ENCODE measurements around the gene CHSY1. TPM values are rescaled to one million over a fixed set of nuclear protein-coding genes. Genes with fewer than 3 reads are reported as not detected.

Gene CHSY1
- total and polyA plus RNA-seq, 10 donors, result 6.8 to 99.5 (median 52.8) TPM

DNA sequence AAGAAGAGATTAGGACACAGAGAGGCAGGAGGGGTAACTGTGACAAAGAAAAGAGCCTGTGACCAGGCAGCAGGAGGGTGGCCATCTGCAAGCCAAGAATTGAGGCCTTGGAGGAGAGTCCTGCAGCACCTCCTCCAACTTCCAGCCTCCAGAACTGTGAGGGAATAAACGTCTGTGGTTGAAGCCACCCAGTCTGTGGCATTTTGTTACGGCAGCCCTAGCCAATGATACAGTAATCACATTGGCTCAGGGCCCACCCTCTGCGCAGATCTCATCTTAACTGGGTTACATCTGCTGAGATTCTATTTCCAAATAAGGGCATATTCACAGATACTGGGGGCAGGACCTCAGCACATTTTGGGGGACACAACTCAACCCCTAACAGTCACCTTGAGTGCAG, 14.2 kb upstream of the CHSY1 start:
- H3K27me3 ChIP-seq (replicated peaks in 1 of 7), result no peaks in the 10 kb centered on the region
- no peak for DNase-seq
- WGBS, 5 donors, result 56 to 84% (median 69%) methylated on average over 3 of the region's 3 CpGs
- H3K4me1 ChIP-seq, result peaks cover 8 to 36% (median 18%) of the 10 kb centered on the region in 6 donors
- peak overlapping the region in 6 of 8 donors; percentile 32 to 70 (median 66) for H3K27ac ChIP-seq
- TF ChIP-seq CTCF (IDR thresholded peaks at IDR 0.05 in 8 of 11, conservative IDR thresholded peaks at IDR 0.05 in 3 of 11) (no peak), POLR2A (IDR thresholded peaks at IDR 0.05) (no peak), POLR2AphosphoS5 (IDR thresholded peaks at IDR 0.05) (no peak)
- H3K9me3 ChIP-seq, result no peaks in the 10 kb centered on the region
- H3K4me3 ChIP-seq, result no peak overlapping the region
- intact Hi-C loops (cut with DNase I; ENCODE audit: low total_unique reads), result loop anchor here (10.0 kb wide), 1 partner anchor 641 kb away; no protein-coding TSS in a partner anchor
- H3K36me3 ChIP-seq, result peaks cover 0 to 30% (median 21%) of the 10 kb centered on the region in 6 donors

DNA sequence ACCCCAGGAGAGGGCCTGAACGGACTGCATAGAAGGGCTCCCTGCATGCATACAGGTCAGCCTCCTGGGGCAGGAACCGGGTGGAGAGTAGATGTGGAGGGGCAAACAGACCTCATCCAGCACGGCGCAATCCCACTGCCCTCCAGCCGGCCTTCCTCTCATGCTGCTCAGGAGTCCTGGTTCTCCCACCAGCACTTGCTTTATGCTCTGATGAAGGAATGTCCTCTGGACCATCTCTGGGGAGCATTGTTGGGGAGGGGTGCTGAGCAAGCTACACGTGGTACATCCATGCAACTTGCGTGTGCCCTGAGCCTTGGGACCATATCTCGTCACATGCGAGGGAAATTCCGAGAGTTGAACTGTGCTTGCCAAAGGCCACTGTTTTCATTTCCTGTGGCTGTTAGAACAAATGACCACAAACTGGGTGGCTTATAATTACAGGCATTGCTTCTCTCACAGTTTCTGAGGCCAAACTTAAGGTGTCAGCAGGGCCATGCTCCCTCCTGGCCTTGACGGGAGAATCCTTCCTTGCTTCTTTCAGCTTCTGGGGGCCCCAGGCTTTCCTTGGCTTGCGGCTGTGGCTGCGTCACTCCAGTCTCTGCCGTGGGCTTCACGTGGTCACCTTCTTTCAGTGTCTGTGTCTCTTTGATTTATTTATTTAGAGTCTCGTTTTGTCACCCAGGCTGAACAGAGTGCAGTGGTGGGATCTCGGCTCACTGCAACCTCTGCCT, 13.2 kb upstream of the CHSY1 start:
- WGBS, 5 donors, result 67 to 78% (median 75%) methylated on average over 13 to 17 of the region's 17 CpGs
- DNase-seq, result peak; percentile 62
- no peaks in the 10 kb centered on the region for H3K27me3 ChIP-seq (replicated peaks in 1 of 7)
- no peaks in the 10 kb centered on the region for H3K9me3 ChIP-seq
- H3K4me1 ChIP-seq, result peaks cover 8 to 36% (median 18%) of the 10 kb centered on the region in 6 donors
- peak overlapping the region in 7 of 8 donors; percentile 56 to 70 (median 67) for H3K27ac ChIP-seq
- H3K36me3 ChIP-seq, result peaks cover 0 to 20% (median 11%) of the 10 kb centered on the region in 6 donors
- TF ChIP-seq CTCF (IDR thresholded peaks at IDR 0.05 in 8 of 11, conservative IDR thresholded peaks at IDR 0.05 in 3 of 11), result no peak
- TF ChIP-seq POLR2AphosphoS5 (IDR thresholded peaks at IDR 0.05), result peak in 2 of 3 donors; percentile 42 to 66
- intact Hi-C loops (cut with DNase I; ENCODE audit: low total_unique reads), result loop anchor here (10.0 kb wide), 1 partner anchor 640 kb away; no protein-coding TSS in a partner anchor
- no peak overlapping the region for H3K4me3 ChIP-seq

- intact Hi-C loops (cut with DNase I; ENCODE audit: low total_unique reads), result loop anchor here (10.0 kb wide), 1 partner anchor 639 kb away; no protein-coding TSS in a partner anchor
- Histone ChIP-seq H3K36me3 (peaks cover 0 to 10% (median 2%) of the 10 kb centered on the region in 6 donors), H3K9me3 (no peaks in the 10 kb centered on the region), H3K4me1 (peaks cover 8 to 36% (median 18%) of the 10 kb centered on the region in 6 donors), H3K27me3 (replicated peaks in 1 of 7) (no peaks in the 10 kb centered on the region), H3K4me3 (no peak overlapping the region), H3K27ac (peak overlapping the region in 7 of 8 donors; percentile 23 to 70 (median 56))
- WGBS, 5 donors, result 81 to 96% (median 87%) methylated on average over 3 to 4 of the region's 4 CpGs
- no peak for TF ChIP-seq POLR2AphosphoS5 (IDR thresholded peaks at IDR 0.05)
- no peak for TF ChIP-seq CTCF (IDR thresholded peaks at IDR 0.05 in 8 of 11, conservative IDR thresholded peaks at IDR 0.05 in 3 of 11)
- DNase-seq, result no peak
Measured at GRCh38 chr15:101264011-101264410, 12.2 kb upstream of the CHSY1 start.

DNA sequence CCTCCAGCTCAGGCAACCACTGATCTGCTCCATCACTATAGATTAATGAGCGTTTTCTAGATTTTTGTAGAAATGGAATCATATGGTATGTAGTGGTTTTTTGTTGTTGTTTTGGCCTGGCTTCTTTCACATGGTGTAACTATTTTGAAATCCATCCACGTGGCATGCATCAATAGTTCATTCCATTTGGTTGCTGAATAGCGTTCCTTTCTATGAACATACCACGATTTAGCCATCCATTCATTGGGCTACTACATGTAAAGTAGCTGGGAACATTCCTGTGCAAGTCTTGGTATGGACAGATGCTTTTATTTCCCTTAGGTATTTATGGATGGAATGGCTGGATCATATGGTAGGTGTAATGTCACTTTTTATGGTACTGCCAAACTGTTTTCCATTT, 10.7 kb upstream of the CHSY1 start:
- H3K4me3 ChIP-seq, result no peak overlapping the region
- TF ChIP-seq POLR2AphosphoS5 (IDR thresholded peaks at IDR 0.05) (no peak), CTCF (IDR thresholded peaks at IDR 0.05 in 8 of 11, conservative IDR thresholded peaks at IDR 0.05 in 3 of 11) (no peak), POLR2A (IDR thresholded peaks at IDR 0.05) (no peak)
- H3K4me1 ChIP-seq, result peaks cover 11 to 45% (median 28%) of the 10 kb centered on the region in 6 donors
- 77 to 95% (median 85%) methylated on average over 4 of the region's 4 CpGs for WGBS, 5 donors
- H3K27me3 ChIP-seq (replicated peaks in 1 of 7), result no peaks in the 10 kb centered on the region
- DNase-seq, result no peak
- H3K36me3 ChIP-seq, result no peaks in the 10 kb centered on the region
- H3K27ac ChIP-seq, result no peak overlapping the region
- intact Hi-C loops (cut with DNase I; ENCODE audit: low total_unique reads), result loop anchor here (10.0 kb wide), 1 partner anchor 638 kb away; no protein-coding TSS in a partner anchor
- no peaks in the 10 kb centered on the region for H3K9me3 ChIP-seq
